OCI-LY7 (cell line): ENCODE measurements around the gene BHLHA15.

Source experiments
- EZH2phosphoT487 ChIP-seq: fragments of 200-600 bp; sonication (generic); IDR thresholded peaks from 2 replicates; pipeline ENCODE4 v1.6.1; 2018; ENCODE audit warnings: low read depth, borderline replicate concordance, mild to moderate bottlenecking, mixed run types, antibody characterized with exemption, low read length, moderate library complexity, mixed read lengths
- TF ChIP-seq, protein P1 (sequence below): fragments of 200-600 bp; sonication (generic); conservative IDR thresholded peaks from 2 replicates; pipeline ENCODE4 v1.5.1; 2014; ENCODE audit warnings: mild to moderate bottlenecking, antibody characterized with exemption, low read length, moderate library complexity, mixed read lengths

DNA sequence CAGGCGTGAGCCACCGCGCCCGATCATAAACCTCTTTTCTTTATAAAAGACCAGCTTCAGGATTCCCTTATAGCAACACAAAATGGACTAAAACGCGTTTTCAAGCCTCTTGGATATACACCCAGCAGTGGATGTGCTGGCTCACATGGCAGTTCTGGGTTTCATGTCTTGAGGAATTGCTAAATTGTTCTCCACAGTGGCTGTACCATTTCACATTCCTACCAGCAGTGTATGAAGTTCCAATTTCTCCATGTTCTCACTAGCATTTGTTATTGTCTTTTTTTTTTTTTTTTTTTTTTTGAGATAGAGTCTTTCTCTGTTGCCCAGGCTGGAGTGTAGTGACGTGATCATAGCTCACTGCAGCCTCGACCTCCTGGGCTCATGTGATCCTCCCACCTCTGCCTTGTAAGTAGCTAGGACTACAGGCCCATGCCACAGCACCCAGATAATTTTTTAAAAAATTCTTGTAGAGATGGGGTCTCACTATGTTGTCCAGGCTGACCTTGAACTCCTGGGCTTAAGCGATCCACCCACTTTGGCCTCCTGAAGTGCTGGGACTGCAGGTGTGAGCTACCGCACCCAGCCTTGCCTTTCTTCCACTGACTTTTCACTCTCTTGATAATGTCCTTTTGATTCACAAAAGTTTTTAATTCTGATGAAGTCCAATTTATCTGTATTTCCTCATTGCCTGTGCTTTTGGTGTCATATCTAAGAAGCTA lies 23.3 kb downstream of the BHLHA15 start:
- TF ChIP-seq, protein P1, sequence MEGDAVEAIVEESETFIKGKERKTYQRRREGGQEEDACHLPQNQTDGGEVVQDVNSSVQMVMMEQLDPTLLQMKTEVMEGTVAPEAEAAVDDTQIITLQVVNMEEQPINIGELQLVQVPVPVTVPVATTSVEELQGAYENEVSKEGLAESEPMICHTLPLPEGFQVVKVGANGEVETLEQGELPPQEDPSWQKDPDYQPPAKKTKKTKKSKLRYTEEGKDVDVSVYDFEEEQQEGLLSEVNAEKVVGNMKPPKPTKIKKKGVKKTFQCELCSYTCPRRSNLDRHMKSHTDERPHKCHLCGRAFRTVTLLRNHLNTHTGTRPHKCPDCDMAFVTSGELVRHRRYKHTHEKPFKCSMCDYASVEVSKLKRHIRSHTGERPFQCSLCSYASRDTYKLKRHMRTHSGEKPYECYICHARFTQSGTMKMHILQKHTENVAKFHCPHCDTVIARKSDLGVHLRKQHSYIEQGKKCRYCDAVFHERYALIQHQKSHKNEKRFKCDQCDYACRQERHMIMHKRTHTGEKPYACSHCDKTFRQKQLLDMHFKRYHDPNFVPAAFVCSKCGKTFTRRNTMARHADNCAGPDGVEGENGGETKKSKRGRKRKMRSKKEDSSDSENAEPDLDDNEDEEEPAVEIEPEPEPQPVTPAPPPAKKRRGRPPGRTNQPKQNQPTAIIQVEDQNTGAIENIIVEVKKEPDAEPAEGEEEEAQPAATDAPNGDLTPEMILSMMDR = no peak
- TF ChIP-seq EZH2phosphoT487 = no peak
